Gastrocnemius medialis (tissue), 4 donors: ENCODE measurements around the gene GPR32. TPM values are rescaled to one million over a fixed set of nuclear protein-coding genes. Genes with fewer than 3 reads are reported as not detected.

Experiments used
- ATAC-seq, 2 donors: fragments of 150-250 bp; one replicate each; pipeline ENCODE4 v1.9.1; 2016
- DNase-seq, 2 donors: peaks; one replicate each; pipeline ENCODE4 v3.0.0-alpha.2; 2019
- H3K27ac ChIP-seq, 4 donors: fragments of 200-600 bp; sonication (generic); 1 replicate in 1 of 4; 2 replicates in 3 of 4; pipeline ENCODE4 v1.5.1; 2016 to 2018; ENCODE audit warnings: mild to moderate bottlenecking in 2 of 4, moderate library complexity in 1 of 4
- H3K27me3 ChIP-seq, 3 donors: fragments of 200-600 bp; sonication (generic) in 2 of 3; 1 replicate in 1 of 3; 2 replicates in 2 of 3; pipeline versions ENCODE4 v1.5.1 to v1.6.0; 2016 to 2019; ENCODE audit warnings: mild to moderate bottlenecking in 1 of 3, moderate library complexity in 1 of 3
- H3K36me3 ChIP-seq, 2 donors: fragments of 200-600 bp; sonication (generic) in 1 of 2; one replicate each; pipeline ENCODE4 v1.5.1; 2017 to 2018
- H3K4me1 ChIP-seq, 2 donors: fragments of 200-600 bp; sonication (generic) in 1 of 2; one replicate each; pipeline ENCODE4 v1.5.1; 2016 to 2017; ENCODE audit warnings: mild to moderate bottlenecking in 2 of 2
- H3K4me3 ChIP-seq, 4 donors: fragments of 200-600 bp; sonication (generic) in 3 of 4; 1 replicate in 1 of 4; 2 replicates in 3 of 4; pipeline ENCODE4 v1.5.1; 2016 to 2019; ENCODE audit warnings: mild to moderate bottlenecking in 2 of 4
- H3K9me3 ChIP-seq, 3 donors: fragments of 200-600 bp; sonication (generic) in 2 of 3; 1 replicate in 1 of 3; 2 replicates in 2 of 3; pipeline ENCODE4 v1.5.1; 2016 to 2019
- CTCF ChIP-seq, 5 experiments: fragments of 450-650 bp in 3 of 5; fragments of 200-600 bp in 2 of 5; sonication (generic) in 2 of 5; IDR thresholded peaks in 4 of 5; conservative IDR thresholded peaks in 1 of 5; 1 replicate in 4 of 5; 2 replicates in 1 of 5; pipeline ENCODE4 v1.5.1; 2016 to 2019; ENCODE audit warnings: antibody characterized with exemption in 5 of 5, mild to moderate bottlenecking in 3 of 5, moderate library complexity in 3 of 5
- POLR2A ChIP-seq, 2 donors: fragments of 450-650 bp; IDR thresholded peaks; one replicate each; pipeline ENCODE4 v1.6.1; 2017; ENCODE audit warnings: antibody characterized with exemption in 2 of 2, mild to moderate bottlenecking in 2 of 2, moderate library complexity in 2 of 2
- in situ Hi-C, 4 donors: fragments of 200-750 bp; cut with MboI; loops; one replicate each; pipeline versions ENCODE4 v1.15.0 to v1.8.0; 2017; ENCODE audit warnings: low sequenced_read_pairs in 4 of 4
- intact Hi-C: fragments of 100-400 bp; cut with DNase I; formaldehyde crosslinking; loops from one replicate; pipeline ENCODE4 v1.15.1; 2023; ENCODE audit warnings: low total_unique reads
- total RNA-seq, 4 donors: library from RNA; depleted of rRNA; stranded (reverse); fragments of >200 nt; gene quantifications; one replicate each; pipeline versions ENCODE4 v1.1.0 to v1.2.3, GENCODE V29; 2016

Gene GPR32
- total RNA-seq, 4 donors from 2014 or later: not detected

DNA sequence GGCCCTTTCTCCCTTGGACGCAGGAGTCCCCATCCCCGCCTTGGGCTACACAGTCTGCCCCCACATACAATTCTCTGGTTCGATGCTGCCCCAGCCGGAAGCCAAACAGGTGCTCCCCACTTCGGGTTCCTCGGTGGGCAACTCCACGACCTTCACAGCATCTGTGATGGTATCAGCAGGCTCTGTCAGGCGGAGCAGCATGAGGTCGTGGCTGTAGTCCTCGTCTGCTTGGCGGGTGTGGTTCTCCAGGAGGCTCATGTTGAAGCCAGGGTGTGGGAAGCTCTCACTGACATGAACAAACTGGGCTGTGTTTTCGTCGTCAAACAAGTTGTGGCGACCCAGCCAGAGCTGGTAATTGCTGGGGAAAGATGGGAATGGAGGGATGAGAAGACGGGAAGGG is 49.8 kb downstream of the GPR32 start:
- Histone ChIP-seq H3K9me3 (no peaks in the 10 kb centered on the region), H3K27me3 (peaks cover 41 to 59% (median 53%) of the 10 kb centered on the region in 3 donors), H3K4me1 (no peaks in the 10 kb centered on the region), H3K27ac (no peak overlapping the region), H3K36me3 (no peaks in the 10 kb centered on the region), H3K4me3 (no peak overlapping the region)
- DNase-seq: no peak
- intact Hi-C loops (no loop called here), in situ Hi-C loops (no loop called here)
- ATAC-seq: no peak
- TF ChIP-seq POLR2A (IDR thresholded peaks at IDR 0.05): no peak

DNA sequence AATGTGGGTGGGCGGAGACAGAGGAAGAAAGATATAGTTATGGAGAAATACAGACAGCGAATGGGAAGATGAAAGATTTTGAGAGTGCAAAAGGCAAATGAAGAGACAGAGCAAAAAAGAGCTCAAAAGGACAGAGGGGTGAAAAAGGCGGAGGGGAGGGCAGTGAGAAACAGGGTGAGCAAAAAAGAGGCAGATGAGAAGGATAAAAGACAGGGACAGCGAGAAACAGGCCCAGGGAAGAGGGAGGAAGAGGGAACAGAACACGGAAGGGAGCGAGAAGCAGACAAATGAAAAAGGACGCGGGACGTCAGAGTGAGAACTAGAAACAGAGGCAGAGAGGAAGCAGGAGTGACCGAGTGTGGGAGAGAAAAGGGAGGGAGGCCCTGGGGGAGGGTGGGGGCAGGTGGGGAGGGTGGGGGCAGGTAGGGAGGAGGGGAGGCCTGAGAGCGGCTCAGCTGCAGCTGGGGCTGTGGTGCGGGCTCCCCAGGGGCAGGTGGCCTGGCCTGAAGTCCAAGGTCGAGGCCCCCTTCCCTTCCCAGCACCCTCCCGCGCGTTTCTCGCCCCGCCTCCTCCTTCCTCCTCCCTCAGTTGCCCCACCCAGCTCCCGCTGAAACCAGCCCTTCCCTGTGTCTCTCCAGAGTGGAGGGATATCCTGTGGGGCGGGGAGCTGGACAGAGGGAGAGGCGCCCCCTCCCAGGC is 50.4 kb downstream of the GPR32 start:
- TF ChIP-seq CTCF (IDR thresholded peaks at IDR 0.05 in 4 of 5, conservative IDR thresholded peaks at IDR 0.05 in 1 of 5): no peak
- no peak for TF ChIP-seq POLR2A (IDR thresholded peaks at IDR 0.05)
- DNase-seq (no peak), ATAC-seq (no peak)
- H3K4me3 ChIP-seq: no peak overlapping the region
- H3K27ac ChIP-seq: no peak overlapping the region
- no peaks in the 10 kb centered on the region for H3K9me3 ChIP-seq
- no peaks in the 10 kb centered on the region for H3K4me1 ChIP-seq
- no peaks in the 10 kb centered on the region for H3K36me3 ChIP-seq
- in situ Hi-C loops (no loop called here), intact Hi-C loops (no loop called here)
- H3K27me3 ChIP-seq: peaks cover 41 to 59% (median 49%) of the 10 kb centered on the region in 3 donors

GRCh38 chr19:50821248-50821612 is 51.0 kb downstream of the GPR32 start:
- H3K27ac ChIP-seq: no peak overlapping the region
- ATAC-seq (no peak), DNase-seq (no peak)
- in situ Hi-C loops: no loop called here
- no peaks in the 10 kb centered on the region for H3K9me3 ChIP-seq
- TF ChIP-seq CTCF (IDR thresholded peaks at IDR 0.05 in 4 of 5, conservative IDR thresholded peaks at IDR 0.05 in 1 of 5): no peak
- no peak for TF ChIP-seq POLR2A (IDR thresholded peaks at IDR 0.05)
- H3K4me1 ChIP-seq: no peaks in the 10 kb centered on the region
- intact Hi-C loops: no loop called here
- no peak overlapping the region for H3K4me3 ChIP-seq
- peaks cover 41 to 59% (median 49%) of the 10 kb centered on the region in 3 donors for H3K27me3 ChIP-seq
- no peaks in the 10 kb centered on the region for H3K36me3 ChIP-seq

Other genes starting within 250 kb of the GPR32 start
- gene LRRC4B, start 202.0 kb upstream of the GPR32 start, total RNA-seq: under 1 TPM in 3 of 4 donors, not detected in 1; 0.33 to 0.81 (median 0.34) TPM
- gene SYT3, start 130.6 kb upstream of the GPR32 start, total RNA-seq: under 1 TPM in 1 of 4 donors, not detected in 3; 0.09 TPM
- gene C19orf81, start 121.0 kb upstream of the GPR32 start, total RNA-seq: not detected
- under 1 TPM in 1 of 4 donors, not detected in 3; 0.68 TPM for gene SHANK1, start 50.7 kb upstream of the GPR32 start, total RNA-seq
- 1 to 10 TPM; 2.1 to 5.0 (median 2.7) TPM for gene CLEC11A, start 47.1 kb upstream of the GPR32 start, total RNA-seq
- not detected for gene ACP4, start 20.0 kb downstream of the GPR32 start, total RNA-seq
- under 1 TPM in 1 of 4 donors, not detected in 3; 0.41 TPM for gene KLK1, start 53.3 kb downstream of the GPR32 start, total RNA-seq
- gene KLK15, start 63.1 kb downstream of the GPR32 start, total RNA-seq: not detected
- gene KLK3, start 84.5 kb downstream of the GPR32 start, total RNA-seq: not detected
- gene KLK2, start 103.0 kb downstream of the GPR32 start, total RNA-seq: not detected
- gene KLK4, start 140.9 kb downstream of the GPR32 start, total RNA-seq: not detected
- not detected for gene KLK5, start 182.6 kb downstream of the GPR32 start, total RNA-seq
- gene KLK6, start 199.1 kb downstream of the GPR32 start, total RNA-seq: not detected
- not detected for gene KLK7, start 213.5 kb downstream of the GPR32 start, total RNA-seq
- gene KLK8, start 231.1 kb downstream of the GPR32 start, total RNA-seq: not detected
- gene KLK10, start 249.2 kb downstream of the GPR32 start, total RNA-seq: 1 to 10 TPM in 1 of 4 donors, not detected in 3; 1.6 TPM